Measurements from ENCODE around the gene GRB7. TPM values are rescaled to one million over a fixed set of nuclear protein-coding genes. Genes with fewer than 3 reads are reported as not detected.
"Not testable (repeated sequence)": the region's sequence is repeated elsewhere in the genome, so short reads cannot be mapped to it uniquely, and the experiment has no call there.

Gene GRB7
- total RNA-seq, 1 donor from 2014 or later = under 0.01 TPM

DNA sequence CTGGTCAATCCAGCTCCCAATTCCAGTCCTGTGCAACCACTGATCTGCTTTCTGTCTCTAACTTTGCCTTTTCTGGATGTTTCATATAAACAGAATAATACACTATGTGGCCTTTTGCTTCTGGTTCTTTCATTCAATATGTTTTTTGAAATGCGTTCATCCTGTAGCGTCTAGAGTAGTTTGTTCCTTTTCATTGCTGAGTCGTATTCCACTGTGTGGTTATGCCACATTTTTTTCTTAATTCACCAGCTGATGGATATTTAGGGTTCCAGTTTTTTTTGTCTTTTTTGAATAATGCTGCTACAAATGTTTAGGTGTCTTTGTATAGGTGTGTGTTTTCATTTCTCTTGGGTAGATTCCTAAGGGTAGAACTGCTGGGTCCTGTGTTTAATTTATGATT, 5.2 kb upstream of the GRB7 start:
- no peak for DNase-seq (ENCODE audit: low read depth in 2 of 2)

DNA sequence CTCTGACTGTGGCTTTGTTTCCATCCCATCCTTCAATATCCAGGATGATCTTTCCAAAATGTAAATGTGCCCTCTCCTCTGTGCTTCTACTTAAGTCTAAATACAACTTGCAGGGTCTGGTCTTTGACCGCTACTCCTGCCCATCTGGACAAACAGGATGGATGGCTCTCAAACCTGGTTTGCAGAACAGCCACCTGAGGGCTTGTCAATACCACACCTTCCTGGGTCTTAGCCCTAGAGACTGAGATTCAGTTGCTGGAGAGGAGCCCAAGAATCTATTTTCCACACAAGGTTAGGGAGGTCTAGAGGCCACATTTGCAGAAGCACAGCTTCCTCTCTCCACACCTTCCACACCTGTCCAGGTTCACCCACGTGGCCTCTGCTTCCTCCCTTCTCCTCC, 1.9 kb upstream of the GRB7 start:
- no peak for DNase-seq (ENCODE audit: low read depth in 2 of 2)

DNA sequence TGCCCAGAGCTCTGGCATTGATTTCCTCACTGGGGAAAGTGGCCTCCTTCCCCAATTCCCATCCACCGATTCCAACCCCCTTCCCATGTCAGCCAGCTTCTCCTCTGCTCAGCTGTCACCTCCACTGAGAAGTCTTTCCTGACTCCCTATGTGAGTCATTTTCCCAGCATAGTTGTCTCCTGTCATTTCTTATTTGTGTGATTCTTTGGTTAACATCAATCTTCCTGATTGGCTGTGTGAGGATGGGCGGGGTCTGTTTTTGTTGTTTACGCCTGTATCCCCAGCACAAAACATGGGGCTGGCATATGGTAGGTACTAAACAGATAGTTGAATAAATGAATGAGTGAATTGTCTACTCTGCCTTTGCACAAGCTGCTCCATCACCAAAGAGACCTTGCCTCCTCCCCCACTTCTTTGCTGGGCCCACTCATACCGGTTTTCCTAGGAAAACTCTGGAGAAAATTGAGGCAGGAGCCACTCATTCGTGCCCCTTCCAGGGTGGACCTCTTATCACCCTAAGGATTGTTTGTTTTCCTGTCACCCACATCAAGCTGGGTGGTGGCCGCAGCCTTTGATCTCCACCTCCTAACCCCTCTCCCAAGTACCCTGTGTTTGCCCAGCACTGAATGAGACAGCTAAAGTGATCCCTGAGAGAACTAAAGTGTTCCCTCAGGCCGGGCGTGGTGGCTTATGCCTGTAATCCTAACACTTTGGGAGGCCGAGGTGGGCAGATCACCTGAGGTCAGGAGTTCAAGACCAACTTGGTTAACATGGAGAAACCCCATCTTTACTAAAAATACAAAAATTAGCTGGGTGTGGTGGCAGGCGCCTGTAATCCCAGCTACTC, 1.2 kb upstream of the GRB7 start:
- peak in 1 of 2 donors; percentile 20 for DNase-seq (ENCODE audit: low read depth in 2 of 2)

DNA sequence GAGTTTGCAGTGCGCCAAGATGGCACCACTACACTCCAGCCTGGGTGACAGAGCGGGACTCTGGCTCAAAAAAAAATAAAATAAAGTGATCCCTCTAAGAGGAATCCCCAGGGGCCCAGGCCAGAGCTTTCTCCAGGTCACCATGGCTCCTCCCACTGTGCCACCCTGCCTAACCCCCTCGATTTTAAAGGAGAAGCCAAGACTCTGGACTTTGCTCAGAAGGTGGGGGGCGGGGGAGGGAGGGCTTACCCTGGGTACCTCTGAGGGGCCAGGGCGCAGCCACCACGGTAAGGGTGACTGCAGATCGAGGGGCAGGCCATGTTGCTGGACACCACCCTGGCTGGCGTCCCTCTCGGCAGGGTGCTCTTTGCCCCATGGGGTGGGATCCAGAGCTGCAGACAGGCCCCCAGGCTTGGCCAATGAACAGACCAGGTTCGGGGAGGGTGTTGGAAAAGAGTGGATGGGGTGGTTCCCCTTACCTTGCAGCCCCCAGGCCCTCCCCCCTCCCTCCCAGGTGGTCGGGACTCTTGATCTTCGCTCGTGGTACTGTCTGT, 455 bp upstream of the GRB7 start:
- DNase-seq (ENCODE audit: low read depth in 2 of 2) = no peak

DNA sequence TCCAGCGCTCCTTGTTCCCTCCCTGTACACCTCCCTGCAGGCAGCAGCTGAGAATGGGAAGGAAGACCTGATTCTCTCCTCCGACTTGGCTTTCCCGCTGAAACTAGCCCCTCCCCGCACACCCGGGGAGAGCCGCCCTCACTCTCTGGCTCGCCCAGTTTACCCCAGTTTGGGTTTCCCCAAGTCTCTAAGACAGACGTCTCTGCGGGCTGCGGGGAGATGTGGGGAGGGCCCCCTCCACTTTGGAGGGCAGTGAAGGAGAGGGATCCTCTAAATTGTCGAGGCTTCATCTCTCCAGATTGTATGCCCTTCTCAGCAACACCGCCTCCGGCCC, 797 bp downstream of the GRB7 start:
- DNase-seq (ENCODE audit: low read depth in 2 of 2) = no peak

DNA sequence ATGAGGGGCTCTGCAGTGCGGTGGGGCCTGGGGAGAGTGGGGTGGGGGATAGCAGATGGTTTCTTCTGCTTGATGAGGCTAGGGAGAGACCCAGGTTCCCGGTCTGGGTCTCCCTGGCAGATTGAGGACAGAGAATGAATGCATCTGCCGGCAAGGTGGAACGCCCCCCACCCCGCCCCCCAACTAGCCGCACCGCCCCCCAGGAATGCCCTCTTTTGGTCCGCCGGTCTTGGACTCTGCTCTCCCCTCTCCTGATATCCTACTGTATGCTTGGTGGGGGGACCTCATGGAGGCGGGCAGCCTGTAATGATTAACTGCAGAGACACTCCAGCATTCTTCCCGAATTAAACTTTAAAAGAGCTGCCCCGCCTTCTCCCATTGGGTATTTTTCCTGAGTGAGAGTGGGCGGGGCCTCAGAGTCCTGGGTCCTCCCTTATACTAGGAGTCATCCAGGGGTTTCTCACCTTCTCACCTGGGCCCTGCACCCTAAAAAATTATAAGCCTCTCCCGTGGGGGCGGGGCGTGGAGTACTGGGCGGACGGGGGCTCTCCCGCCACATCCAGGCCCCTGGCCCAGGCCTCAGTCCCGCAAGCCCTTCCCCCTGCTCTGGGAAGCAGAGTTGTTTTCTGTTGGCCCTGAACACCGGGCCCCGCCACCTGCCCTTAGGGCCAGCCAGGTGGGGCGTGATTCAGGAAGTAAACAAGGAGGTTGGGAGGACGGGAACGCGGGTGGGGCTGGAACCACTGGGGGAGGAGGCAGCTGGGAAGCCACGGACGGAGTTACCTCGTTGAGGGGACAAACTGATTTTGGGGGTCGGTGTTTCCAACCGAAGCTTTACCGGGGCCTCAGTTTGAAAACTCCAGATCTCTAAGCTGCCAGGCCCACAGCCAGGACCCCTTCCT, 1.5 kb downstream of the GRB7 start:
- peak in 1 of 2 donors; percentile 26 for DNase-seq (ENCODE audit: low read depth in 2 of 2)

DNA sequence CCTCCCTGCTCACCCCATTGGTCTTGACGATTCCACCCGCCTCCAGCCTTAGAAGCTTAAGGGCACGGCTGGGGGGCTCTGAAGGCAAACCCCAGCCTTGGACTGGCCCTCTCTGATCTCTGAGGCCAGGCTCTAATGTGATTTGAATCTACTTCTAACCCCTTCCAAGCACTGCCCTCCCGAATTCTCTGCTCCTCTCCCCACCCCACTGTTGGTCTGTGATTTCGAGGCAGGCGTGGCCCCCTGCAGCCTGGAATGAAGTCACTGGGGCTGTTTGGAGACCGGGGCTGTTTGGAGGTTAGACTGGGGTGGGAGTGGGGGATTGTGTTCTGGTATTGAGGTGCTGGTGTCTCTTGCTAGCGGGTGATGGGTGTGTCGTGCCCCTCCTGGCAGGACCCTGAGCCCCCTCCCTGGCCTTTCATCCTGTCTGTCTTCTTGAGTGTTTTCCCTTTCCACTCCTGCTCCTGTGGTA, 2.2 kb downstream of the GRB7 start:
- DNase-seq (ENCODE audit: low read depth in 2 of 2) = no peak

DNA sequence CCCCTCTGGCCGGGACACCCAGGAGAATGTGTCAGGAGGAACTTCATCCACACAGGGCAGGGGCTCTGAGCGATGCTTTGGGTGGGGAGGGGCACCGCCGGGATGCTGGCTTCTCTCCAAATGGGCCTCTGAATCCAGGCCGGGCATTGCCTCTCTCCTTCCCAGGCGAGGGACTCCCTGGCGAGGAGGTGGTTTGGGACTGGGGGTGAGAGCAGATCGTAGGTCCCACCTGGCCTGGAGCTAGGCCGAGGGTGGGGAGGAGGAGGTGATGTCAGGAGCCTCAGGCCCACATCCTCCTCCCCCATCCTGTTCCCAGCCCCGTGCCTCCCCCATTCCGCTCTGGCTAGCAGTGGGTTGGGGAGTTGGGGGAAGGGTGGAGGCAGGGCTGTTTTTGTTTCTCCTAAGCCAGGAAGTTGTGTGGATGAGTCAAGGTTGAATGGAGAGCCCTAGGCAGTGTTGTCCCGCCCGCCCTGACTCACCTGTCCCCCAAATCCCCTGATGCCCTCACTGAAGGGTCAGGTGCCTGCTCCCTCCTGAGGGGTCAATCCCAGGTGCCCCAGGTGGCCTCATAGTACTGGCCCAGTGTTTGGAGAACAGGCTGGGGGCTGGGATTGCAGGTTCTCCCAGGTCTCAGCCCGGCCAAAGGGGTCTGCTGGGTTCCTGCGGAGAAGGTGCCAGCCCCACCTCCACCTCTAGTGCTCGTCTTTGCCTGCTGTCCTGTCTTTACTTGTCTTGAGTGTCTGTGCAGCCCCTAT, 2.8 kb downstream of the GRB7 start:
- DNase-seq (ENCODE audit: low read depth in 2 of 2) = peak; percentile 39 to 52

DNA sequence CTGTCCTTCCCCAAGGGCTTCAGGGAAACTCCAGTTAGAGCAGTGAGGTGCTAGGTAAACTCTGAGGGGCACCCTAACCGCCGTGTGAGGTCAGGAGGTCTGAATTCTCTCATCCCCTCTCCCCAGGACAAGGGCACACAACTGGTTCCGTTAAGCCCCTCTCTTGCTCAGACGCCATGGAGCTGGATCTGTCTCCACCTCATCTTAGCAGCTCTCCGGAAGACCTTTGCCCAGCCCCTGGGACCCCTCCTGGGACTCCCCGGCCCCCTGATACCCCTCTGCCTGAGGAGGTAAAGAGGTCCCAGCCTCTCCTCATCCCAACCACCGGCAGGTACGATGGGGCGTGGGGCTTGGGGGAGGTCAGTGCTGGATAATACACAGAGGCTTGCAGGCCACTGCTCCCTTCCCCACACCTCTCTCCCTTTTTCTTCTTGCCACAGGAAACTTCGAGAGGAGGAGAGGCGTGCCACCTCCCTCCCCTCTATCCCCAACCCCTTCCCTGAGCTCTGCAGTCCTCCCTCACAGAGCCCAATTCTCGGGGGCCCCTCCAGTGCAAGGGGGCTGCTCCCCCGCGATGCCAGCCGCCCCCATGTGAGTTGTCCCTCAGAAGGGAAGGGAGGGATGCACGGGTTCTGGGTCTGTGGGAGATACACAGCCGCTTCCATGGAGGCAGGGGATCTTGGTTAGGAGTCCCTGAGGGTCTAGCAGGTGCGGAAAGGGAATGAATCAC, 4.6 kb downstream of the GRB7 start:
- DNase-seq (ENCODE audit: low read depth in 2 of 2) = no peak

DNA sequence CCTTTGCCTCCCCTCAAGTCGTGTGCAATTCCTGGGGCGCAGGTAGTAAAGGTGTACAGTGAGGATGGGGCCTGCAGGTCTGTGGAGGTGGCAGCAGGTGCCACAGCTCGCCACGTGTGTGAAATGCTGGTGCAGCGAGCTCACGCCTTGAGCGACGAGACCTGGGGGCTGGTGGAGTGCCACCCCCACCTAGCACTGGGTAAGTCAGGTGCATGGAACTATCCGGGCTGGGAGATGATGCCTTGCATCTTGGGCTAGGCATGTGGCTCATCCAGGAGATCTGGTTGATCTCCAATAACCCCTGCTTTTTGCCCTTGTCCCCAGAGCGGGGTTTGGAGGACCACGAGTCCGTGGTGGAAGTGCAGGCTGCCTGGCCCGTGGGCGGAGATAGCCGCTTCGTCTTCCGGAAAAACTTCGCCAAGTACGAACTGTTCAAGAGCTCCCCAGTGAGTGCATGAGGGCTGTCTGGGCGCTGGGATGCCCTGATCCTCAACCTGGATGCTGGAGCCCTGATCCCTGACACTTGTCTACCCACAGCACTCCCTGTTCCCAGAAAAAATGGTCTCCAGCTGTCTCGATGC, 5.2 kb downstream of the GRB7 start:
- DNase-seq (ENCODE audit: low read depth in 2 of 2) = no peak

DNA sequence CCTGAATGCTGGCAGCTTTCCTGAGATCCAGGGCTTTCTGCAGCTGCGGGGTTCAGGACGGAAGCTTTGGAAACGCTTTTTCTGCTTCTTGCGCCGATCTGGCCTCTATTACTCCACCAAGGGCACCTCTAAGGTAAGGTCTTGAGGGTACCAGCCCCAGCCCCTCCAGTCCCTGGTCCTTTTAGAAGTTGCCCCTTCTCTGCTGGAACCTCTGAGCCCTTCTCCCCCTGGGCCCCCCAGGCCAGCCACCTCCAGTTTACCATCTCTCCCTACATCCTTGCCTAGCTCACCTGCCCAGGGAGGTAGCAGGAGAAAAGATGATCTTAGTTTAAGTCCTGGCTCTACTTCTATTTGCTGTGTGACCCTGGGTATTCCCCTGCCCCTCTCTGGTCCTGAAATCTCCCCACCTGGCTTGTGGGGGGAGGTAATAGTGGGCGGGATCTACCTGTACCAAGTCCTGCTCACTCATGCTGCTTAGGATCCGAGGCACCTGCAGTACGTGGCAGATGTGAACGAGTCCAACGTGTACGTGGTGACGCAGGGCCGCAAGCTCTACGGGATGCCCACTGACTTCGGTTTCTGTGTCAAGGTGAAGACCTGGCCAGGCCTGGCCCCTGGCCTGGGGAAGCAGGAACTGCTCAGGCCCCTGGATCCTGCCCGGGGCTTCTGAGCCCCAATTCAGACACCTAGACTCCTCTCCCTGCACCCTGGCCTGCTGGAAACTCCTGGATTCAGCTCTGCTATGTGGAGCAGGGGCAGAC, 6.5 kb downstream of the GRB7 start:
- no peak for DNase-seq (ENCODE audit: low read depth in 2 of 2)

DNA sequence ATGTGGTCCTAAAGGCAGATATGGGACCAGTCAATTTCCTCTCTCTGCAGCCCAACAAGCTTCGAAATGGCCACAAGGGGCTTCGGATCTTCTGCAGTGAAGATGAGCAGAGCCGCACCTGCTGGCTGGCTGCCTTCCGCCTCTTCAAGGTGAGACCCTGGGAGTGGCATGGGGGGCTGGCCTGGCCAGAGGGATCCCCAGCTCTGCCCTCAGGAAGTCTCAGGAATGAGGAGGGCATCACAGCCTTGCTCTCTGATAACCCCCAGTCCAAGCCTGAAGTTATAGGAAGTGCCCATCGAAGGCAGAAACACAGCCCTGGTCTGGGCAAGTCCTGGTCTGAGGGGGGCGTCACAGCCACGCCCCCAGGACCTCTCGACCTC, 7.1 kb downstream of the GRB7 start:
- no peak for DNase-seq (ENCODE audit: low read depth in 2 of 2)

DNA sequence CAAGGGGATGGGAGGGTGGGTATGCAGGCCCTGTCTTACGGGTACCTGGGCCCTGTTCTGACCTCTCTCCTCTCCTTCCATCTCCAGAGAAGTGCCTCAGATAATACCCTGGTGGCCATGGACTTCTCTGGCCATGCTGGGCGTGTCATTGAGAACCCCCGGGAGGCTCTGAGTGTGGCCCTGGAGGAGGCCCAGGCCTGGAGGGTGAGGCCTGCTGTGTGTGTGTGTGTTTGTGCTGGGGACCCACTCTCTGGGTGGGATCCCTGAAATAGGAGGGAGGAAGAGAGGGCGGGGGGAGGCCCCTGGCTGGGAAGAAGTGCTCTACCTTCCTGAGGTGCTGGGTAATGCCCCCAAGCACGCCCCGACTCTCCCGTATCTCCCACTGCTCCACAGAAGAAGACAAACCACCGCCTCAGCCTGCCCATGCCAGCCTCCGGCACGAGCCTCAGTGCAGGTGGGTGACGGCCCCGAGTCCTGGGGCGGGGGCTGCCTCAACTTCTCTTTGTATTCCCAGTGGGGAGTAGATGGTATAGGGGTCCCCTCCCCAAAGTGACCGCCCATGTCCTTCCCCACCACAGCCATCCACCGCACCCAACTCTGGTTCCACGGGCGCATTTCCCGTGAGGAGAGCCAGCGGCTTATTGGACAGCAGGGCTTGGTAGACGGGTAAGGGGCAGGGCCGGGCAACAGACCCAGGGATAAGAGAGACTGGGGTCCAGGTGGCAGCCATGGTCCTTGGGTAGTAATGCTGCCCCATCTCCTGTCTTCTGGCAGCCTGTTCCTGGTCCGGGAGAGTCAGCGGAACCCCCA, 7.8 kb downstream of the GRB7 start:
- no peak for DNase-seq (ENCODE audit: low read depth in 2 of 2)

DNA sequence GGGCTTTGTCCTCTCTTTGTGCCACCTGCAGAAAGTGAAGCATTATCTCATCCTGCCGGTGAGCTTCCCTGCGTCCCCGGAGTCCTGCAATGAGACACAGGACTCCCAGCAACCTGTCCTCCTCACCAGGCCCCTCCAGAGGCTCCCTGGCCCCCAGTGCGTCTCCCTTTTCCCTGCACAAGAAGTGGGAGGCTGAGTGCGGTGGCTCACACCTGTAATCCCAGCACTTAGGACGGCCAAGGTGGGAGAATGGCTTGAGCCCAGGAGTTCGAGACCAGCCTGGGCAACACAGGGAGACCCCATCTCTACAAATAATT, 8.4 kb downstream of the GRB7 start:
- no peak for DNase-seq (ENCODE audit: low read depth in 2 of 2)

DNA sequence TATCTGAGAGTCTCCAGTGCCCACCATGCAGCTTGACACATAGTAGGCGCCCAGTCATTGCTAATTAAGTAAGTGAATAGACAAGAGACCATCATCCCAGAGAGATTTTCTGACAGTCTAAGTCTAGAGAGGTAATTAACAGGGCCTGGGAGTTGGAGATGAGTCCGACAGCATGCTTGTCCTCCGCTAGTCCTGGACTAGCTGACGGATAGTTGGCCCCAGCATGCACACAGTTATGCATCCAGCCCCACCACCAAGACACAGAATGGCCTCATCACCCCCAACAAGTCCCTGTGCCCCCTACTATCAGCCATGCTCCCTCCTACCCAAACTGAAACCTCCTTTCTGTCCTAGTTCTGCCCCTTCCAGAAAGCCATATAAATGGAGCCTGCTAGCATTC, 10.0 kb downstream of the GRB7 start:
- DNase-seq (ENCODE audit: low read depth in 2 of 2) = no peak

DNA sequence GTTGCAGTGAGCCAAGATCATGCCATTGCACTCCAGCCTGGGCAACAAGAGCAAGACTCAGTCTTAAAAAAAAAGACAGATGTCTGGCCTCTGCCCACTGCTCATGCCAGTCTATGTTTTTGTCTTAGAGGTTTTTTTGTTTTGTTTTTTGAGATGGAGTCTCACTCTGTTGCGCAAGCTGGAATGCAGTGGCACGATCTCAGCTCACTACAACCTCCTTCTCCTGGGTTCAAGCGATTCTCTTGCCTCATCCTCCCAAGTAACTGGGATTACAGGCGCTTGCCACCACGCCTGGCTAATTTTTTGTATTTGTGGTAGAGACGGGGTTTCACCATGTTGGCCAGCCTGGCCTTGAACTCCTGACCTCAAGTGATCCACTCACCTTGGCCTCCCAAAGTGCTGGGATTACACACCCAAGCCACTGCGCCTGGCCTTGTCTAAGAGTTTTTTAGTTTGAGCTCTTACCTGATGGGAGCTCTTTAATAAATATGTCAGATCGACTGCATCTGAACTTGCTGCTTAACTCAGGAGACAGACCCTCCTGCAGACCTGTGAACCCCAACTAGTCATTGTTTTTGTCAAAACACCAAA, 10.8 kb downstream of the GRB7 start:
- not testable (repeated sequence) for DNase-seq (ENCODE audit: low read depth in 2 of 2)

DNA sequence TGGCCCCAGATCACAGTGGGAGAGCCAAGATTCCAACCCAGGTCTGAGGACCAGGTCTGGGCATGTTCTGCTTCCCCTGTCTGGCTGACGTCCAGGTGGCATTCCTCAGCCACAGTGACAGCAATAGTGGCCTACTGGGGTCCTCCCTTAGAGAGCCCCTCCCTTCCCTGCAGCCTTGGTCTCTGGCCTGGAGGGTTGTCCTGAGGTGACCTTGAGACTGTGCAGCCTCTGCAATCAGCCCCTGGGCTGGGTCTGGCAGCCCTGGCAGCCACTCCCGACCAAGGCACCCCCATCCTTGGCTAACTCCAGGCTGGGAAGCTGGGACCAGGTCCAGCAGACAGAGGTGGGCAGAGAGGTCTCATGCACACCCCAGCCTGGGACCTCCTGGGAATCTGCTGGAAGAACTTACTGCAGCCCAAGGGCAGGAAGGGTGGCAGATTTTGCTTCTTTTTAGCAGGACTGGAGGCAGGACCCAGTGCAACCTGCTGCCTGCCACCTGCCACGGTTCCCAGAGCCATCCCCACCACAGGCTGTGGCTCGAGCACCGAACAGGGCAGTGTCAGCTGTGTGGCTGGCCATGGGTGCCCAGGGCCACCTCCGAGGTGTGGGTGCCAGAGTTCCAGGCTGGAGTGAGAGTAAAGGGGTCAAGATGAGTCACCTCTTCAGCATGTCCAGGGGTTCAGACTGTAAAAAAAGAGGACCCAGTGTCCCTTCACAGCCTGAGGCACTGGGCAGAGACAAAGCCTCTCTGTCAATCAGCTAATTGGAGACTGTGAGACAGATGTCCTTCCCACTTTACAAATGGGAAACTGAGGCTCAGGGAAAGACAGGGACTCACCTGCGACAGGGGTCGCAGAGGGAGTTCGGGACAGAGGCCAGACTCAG, 12.6 kb downstream of the GRB7 start:
- no peak for DNase-seq (ENCODE audit: low read depth in 2 of 2)

Measured in lung microvascular endothelial cell (primary cell).